C4-2B (cell line): Measurements from ENCODE around the gene PDXK.

Source experiments
- H3K27ac ChIP-seq: fragments of 450-650 bp; 2 replicates; pipeline ENCODE4 v1.5.1; 2017
- ZFX ChIP-seq: fragments of 450-650 bp; IDR thresholded peaks from 2 replicates; pipeline ENCODE4 v1.6.1; 2017
- TF ChIP-seq, protein P1 (sequence below): fragments of 450-650 bp; conservative IDR thresholded peaks from 2 replicates; pipeline ENCODE4 v1.5.1; 2017; ENCODE audit warnings: mild to moderate bottlenecking

Gene PDXK

DNA sequence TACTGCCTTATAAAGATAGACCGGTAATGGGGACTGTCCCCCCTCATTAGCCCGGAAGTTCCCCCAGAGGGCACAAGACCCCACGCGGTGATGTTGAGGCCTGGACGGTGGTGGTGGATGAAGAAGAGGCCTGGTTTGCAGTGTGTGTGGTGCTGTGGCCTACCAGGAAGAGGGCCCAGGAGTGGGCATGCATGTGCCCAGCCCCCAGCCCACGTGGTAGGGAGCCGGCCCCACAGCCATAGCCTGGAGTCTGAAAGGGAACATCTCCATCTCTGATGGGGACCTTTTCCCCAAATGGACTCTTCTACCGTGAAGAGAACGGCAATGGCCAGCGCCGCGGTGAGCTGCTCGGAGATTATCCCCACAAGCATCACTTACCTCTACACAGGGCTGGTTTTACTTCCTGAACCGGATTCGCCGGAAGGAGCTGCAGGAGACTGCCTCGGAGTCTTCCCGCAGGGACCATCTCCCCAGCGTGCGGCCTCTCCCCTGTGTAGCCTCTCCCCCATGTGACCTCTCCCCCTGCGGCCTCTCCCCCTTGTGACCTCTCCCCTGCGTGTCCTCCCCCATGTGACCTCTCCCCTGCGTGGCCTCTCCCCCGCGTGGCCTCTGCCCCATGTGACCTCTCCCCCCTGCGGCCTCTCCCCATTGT is 91.0 kb downstream of the PDXK start:
- TF ChIP-seq ZFX = no peak
- TF ChIP-seq, protein P1, sequence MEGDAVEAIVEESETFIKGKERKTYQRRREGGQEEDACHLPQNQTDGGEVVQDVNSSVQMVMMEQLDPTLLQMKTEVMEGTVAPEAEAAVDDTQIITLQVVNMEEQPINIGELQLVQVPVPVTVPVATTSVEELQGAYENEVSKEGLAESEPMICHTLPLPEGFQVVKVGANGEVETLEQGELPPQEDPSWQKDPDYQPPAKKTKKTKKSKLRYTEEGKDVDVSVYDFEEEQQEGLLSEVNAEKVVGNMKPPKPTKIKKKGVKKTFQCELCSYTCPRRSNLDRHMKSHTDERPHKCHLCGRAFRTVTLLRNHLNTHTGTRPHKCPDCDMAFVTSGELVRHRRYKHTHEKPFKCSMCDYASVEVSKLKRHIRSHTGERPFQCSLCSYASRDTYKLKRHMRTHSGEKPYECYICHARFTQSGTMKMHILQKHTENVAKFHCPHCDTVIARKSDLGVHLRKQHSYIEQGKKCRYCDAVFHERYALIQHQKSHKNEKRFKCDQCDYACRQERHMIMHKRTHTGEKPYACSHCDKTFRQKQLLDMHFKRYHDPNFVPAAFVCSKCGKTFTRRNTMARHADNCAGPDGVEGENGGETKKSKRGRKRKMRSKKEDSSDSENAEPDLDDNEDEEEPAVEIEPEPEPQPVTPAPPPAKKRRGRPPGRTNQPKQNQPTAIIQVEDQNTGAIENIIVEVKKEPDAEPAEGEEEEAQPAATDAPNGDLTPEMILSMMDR = no peak
- no peak overlapping the region for H3K27ac ChIP-seq

DNA sequence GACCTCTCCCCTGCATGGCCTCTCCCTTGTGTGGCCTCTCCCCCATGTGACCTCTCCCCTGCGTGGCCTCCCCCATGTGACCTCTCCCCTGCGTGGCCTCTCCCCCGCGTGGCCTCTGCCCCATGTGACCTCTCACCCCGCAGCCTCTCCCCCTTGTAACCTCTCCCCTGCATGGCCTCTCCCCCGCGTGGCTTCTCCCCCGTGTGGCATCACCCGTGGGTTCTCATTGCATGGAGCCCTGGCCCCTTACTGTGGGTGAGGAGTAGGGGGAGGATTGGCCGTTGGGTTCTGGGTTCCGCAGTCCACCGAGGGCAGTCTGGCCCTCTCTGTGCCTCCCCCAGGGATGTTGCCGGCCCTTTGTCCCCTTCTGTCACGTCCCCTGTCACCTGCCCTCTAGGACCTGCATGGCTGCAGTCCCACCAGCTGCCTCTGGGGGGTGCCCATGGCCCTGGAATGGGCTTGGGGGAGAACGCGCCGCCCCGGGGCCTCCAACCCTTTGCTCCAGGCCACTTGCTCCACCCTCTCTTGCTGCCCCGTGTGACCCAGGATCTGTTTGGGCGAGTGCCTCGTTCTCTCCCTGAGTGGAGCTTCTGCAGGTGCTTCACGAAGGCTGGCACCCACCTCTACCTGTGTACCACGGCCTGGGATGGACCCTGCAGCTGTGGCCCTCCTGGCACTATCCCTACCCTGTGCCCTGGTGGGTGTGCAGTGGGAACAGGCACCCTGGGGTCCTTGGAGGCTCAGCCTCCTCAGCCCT is 91.8 kb downstream of the PDXK start:
- TF ChIP-seq, protein P1 = peak; percentile 96
- no peak for TF ChIP-seq ZFX
- peak overlapping the region; percentile 4; the same call in 1 of the 2 replicates for H3K27ac ChIP-seq

DNA sequence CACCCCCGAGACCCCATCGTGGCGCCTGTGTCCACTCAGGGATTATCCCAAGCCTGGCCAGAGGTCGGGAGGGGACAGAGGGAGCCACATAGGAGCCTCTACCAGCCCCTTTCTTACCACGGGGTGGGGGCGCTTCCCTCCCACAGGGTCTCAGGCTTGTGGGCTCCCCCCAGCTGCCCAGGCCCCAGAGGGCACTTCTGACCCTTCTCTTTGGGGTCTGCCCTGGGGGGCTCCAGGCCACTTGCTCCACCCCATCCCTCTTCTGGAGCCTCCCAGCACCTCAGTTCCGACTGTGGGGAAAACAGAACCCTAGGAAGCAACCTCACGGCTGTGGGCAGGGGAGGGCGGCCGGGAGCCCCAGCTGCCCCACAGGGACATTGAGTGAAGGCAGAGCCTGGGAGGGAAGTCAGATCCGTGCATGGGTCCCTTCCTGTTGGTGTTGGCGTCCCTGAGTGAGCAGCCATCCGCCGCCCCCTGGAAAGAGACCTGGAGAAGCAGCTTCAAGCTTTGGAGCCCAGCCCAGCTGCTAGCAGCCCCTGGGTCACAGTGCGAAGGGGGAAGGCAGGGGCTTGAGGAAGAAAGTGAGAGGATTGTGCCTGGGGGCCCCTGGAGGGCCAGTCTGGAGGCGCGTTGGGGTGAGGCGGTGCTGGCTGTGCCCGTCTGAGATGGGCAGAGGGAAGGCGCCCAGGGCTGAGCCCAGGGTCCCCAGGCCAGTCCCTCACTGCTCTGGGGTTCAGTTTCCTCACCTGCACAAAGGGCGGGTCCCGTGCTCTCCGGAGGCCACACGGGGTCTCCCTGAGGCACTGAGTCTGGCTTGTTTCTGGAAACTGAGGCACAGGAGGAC is 92.6 kb downstream of the PDXK start:
- H3K27ac ChIP-seq = peak overlapping the region; percentile 4; the same call in 1 of the 2 replicates
- TF ChIP-seq ZFX = no peak
- TF ChIP-seq, protein P1 = no peak
